Measurements from ENCODE around the gene ARFGAP3. TPM values are rescaled to one million over a fixed set of nuclear protein-coding genes. Genes with fewer than 3 reads are reported as not detected.

Gene ARFGAP3
- total RNA-seq, 2 donors from 2014 or later = 20.5 to 36.9 TPM

DNA sequence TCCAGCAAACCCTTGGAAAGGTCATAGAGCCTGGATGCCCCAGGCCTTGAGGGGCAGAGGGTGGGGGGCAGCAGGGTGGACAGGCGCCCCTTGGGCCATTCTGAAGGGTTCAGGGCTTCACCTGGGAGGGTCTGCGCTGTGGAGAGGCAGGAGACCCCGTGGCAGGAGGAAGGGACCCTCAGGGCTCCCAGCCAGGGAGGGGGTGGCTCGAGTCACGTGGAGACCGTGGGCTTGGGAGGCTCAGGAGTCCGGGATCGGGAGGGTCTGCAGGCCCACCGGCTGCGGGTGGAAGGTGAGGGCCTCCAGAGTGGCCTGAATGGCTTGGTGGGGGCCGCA lies 87.9 kb downstream of the ARFGAP3 start:
- no peak overlapping the region for H3K9ac ChIP-seq (ENCODE audit: extremely low read depth, low read length, poor library complexity, severe bottlenecking)
- Mint-ChIP-seq H3K4me1 (peaks cover 8% of the 10 kb centered on the region), H3K27ac (no peak overlapping the region), H3K27me3 (ENCODE audit: insufficient read depth) (no peaks in the 10 kb centered on the region), H3K9me3 (no peaks in the 10 kb centered on the region), H3K36me3 (ENCODE audit: low read depth) (no peaks in the 10 kb centered on the region), H3K4me3 (no peak overlapping the region)
- TF ChIP-seq, protein P1, sequence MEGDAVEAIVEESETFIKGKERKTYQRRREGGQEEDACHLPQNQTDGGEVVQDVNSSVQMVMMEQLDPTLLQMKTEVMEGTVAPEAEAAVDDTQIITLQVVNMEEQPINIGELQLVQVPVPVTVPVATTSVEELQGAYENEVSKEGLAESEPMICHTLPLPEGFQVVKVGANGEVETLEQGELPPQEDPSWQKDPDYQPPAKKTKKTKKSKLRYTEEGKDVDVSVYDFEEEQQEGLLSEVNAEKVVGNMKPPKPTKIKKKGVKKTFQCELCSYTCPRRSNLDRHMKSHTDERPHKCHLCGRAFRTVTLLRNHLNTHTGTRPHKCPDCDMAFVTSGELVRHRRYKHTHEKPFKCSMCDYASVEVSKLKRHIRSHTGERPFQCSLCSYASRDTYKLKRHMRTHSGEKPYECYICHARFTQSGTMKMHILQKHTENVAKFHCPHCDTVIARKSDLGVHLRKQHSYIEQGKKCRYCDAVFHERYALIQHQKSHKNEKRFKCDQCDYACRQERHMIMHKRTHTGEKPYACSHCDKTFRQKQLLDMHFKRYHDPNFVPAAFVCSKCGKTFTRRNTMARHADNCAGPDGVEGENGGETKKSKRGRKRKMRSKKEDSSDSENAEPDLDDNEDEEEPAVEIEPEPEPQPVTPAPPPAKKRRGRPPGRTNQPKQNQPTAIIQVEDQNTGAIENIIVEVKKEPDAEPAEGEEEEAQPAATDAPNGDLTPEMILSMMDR (conservative IDR thresholded peaks at IDR 0.05) = no peak
- peaks cover 4% of the 10 kb centered on the region for H3K4me1 ChIP-seq (ENCODE audit: control insufficient read depth, insufficient read depth, low read length)
- no peak overlapping the region for H3K4me3 ChIP-seq (ENCODE audit: low read length)
- H3K9me3 ChIP-seq (ENCODE audit: control insufficient read depth, low read length) = no peaks in the 10 kb centered on the region
- no peaks in the 10 kb centered on the region for H3K36me3 ChIP-seq (ENCODE audit: control insufficient read depth, insufficient read depth, low read length)
- H3K27ac ChIP-seq (ENCODE audit: low read depth, low read length) = no peak overlapping the region
- DNase-seq = no peak
- no peaks in the 10 kb centered on the region for H3K27me3 ChIP-seq (ENCODE audit: control insufficient read depth, insufficient read depth, low read length, poor library complexity, severe bottlenecking)
- WGBS, 2 experiments (ENCODE audit: insufficient coverage in 1 of 2, insufficient read length in 1 of 2) = 91 to 97% methylated on average over 6 to 11 of the region's 11 CpGs

DNA sequence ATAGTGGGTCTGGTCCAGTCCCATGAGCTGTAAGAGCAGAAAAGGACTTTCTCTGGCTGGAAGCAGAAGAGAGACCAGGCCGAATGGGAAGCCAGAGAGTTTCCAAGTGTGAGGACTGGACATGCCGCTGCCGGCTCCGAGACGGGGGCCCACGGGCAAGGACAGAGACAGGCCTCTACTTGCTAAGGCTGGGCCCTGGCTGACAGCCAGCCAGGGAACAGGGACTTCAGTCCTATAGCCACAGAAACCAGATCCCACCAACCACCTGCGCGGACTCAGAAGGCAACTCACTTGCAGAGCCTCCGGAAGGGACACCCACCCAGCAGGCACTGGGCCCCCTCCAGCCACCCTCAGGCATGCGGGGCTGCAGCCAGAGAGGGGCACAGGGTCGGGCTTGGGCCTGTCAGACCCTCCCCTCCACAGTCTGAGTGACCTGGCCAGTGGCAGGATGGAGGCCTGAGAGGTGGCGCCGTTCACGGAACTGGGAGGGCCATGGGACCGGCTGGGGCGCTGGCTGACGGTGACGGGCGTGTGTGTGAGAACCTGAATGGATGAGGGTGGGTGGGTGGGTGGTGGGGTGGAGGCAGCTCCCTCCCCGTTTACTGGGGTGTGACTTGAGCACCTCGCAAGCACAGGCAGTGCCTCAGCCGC lies 88.6 kb downstream of the ARFGAP3 start:
- Mint-ChIP-seq H3K36me3 (ENCODE audit: low read depth) (no peaks in the 10 kb centered on the region), H3K4me1 (peaks cover 7% of the 10 kb centered on the region), H3K27ac (no peak overlapping the region), H3K4me3 (no peak overlapping the region), H3K27me3 (ENCODE audit: insufficient read depth) (no peaks in the 10 kb centered on the region), H3K9me3 (no peaks in the 10 kb centered on the region)
- TF ChIP-seq, protein P1 (conservative IDR thresholded peaks at IDR 0.05) = no peak
- 92 to 94% methylated on average over 9 to 19 of the region's 22 CpGs for WGBS, 2 experiments (ENCODE audit: insufficient coverage in 1 of 2, insufficient read length in 1 of 2)
- DNase-seq = no peak
- Histone ChIP-seq H3K9me3 (ENCODE audit: control insufficient read depth, low read length) (no peaks in the 10 kb centered on the region), H3K27me3 (ENCODE audit: control insufficient read depth, insufficient read depth, low read length, poor library complexity, severe bottlenecking) (no peaks in the 10 kb centered on the region), H3K9ac (ENCODE audit: extremely low read depth, low read length, poor library complexity, severe bottlenecking) (no peak overlapping the region), H3K4me1 (ENCODE audit: control insufficient read depth, insufficient read depth, low read length) (peaks cover 4% of the 10 kb centered on the region), H3K4me3 (ENCODE audit: low read length) (no peak overlapping the region), H3K36me3 (ENCODE audit: control insufficient read depth, insufficient read depth, low read length) (no peaks in the 10 kb centered on the region), H3K27ac (ENCODE audit: low read depth, low read length) (no peak overlapping the region)

DNA sequence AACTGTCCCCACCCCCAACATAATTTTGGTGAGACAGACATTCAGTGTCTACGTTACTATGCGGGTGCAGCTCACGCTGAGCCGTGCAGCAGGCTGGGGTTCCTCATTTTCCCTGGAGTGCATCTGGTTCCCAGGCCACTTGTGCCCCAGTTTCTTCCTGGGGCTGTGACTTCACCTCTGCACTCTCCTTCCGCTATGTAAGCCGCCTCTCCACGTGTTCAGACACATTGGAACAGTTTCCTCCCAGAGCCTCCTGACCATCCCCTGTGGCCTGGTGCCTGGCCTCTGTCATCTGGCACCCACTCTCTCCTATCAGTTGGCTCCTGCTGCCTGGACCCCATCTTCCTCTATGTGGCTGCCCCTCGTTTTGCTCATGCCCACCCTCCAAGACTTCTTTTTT lies 90.2 kb downstream of the ARFGAP3 start:
- no peaks in the 10 kb centered on the region for H3K27me3 Mint-ChIP-seq (ENCODE audit: insufficient read depth)
- no peaks in the 10 kb centered on the region for H3K4me1 Mint-ChIP-seq
- no peaks in the 10 kb centered on the region for H3K9me3 ChIP-seq (ENCODE audit: control insufficient read depth, low read length)
- TF ChIP-seq, protein P1 (conservative IDR thresholded peaks at IDR 0.05) = no peak
- H3K9me3 Mint-ChIP-seq = no peaks in the 10 kb centered on the region
- H3K27me3 ChIP-seq (ENCODE audit: control insufficient read depth, insufficient read depth, low read length, poor library complexity, severe bottlenecking) = no peaks in the 10 kb centered on the region
- no peak overlapping the region for H3K9ac ChIP-seq (ENCODE audit: extremely low read depth, low read length, poor library complexity, severe bottlenecking)
- no peak for DNase-seq
- H3K36me3 ChIP-seq (ENCODE audit: control insufficient read depth, insufficient read depth, low read length) = no peaks in the 10 kb centered on the region
- H3K36me3 Mint-ChIP-seq (ENCODE audit: low read depth) = no peaks in the 10 kb centered on the region
- H3K27ac ChIP-seq (ENCODE audit: low read depth, low read length) = no peak overlapping the region
- H3K27ac Mint-ChIP-seq = no peak overlapping the region
- no peak overlapping the region for H3K4me3 Mint-ChIP-seq
- no peak overlapping the region for H3K4me3 ChIP-seq (ENCODE audit: low read length)
- no peaks in the 10 kb centered on the region for H3K4me1 ChIP-seq (ENCODE audit: control insufficient read depth, insufficient read depth, low read length)
- WGBS, 2 experiments (ENCODE audit: insufficient coverage in 1 of 2, insufficient read length in 1 of 2) = 92 to 96% methylated on average over 6 to 7 of the region's 8 CpGs

Data from endodermal cell (in vitro differentiated cells).